Stimulated activated naive CD8-positive, alpha-beta T cell treated with anti-CD3 and anti-CD28 coated beads, Interleukin-15, amount 100 ng/mL, for 72 hours (primary cell): ENCODE measurements around the gene WDFY3.

Experiments used
- ATAC-seq: fragments of 150-1000 bp; cut with Tn5 transposase; 2 replicates; pipeline ENCODE4 v1.10.0; 2021; ENCODE audit warnings: mild to moderate bottlenecking, moderate library complexity
- DNase-seq, 2 donors: peaks; one replicate each; pipeline ENCODE4 v3.0.0; 2021 to 2022
- H3K27ac Mint-ChIP-seq, 2 donors: one replicate each; pipeline ENCODE4 v1.8.0; 2022; ENCODE audit warnings: mild to moderate bottlenecking in 2 of 2, mixed read lengths in 2 of 2, moderate library complexity in 2 of 2
- H3K27me3 Mint-ChIP-seq: one replicate; pipeline ENCODE4 v1.8.0; 2022; ENCODE audit warnings: mixed read lengths
- H3K4me1 Mint-ChIP-seq: one replicate; pipeline ENCODE4 v1.8.0; 2022; ENCODE audit warnings: mild to moderate bottlenecking, mixed read lengths
- H3K4me3 Mint-ChIP-seq, 2 donors: one replicate each; pipeline ENCODE4 v1.8.0; 2022; ENCODE audit warnings: mild to moderate bottlenecking in 2 of 2, mixed read lengths in 2 of 2, moderate library complexity in 1 of 2
- H3K9me3 Mint-ChIP-seq, 2 donors: one replicate each; pipeline ENCODE4 v1.8.0; 2022; ENCODE audit warnings: mixed read lengths in 2 of 2

Gene WDFY3

GRCh38 chr4:84966382-84967242, at the start of gene WDFY3:
WDFY3 (minus strand) TSS chr4:84966690; CDS start chr4:84860591, 106,099 bp downstream.
- Mint-ChIP-seq H3K27me3 (peaks cover 54% of the 10 kb centered on the region), H3K4me3 (peak within 1 kb of the TSS; percentile 93 to 95), H3K27ac (peak within 1 kb of the TSS in 1 of 2 donors; percentile 86), H3K9me3 (no peaks in the 10 kb centered on the region), H3K4me1 (peaks cover 12% of the 10 kb centered on the region)
- DNase-seq (peak in 1 of 2 donors; percentile 16), ATAC-seq (peak; percentile 59)

GRCh38 chr4:85005865-85006377, 39.4 kb upstream of the WDFY3 start:
- Mint-ChIP-seq H3K4me3 (no peak overlapping the region), H3K9me3 (no peaks in the 10 kb centered on the region), H3K4me1 (no peaks in the 10 kb centered on the region), H3K27ac (no peak overlapping the region), H3K27me3 (no peaks in the 10 kb centered on the region)
- ATAC-seq (no peak), DNase-seq (no peak)

- no peaks in the 10 kb centered on the region for H3K27me3 Mint-ChIP-seq
- no peak for DNase-seq
- H3K27ac Mint-ChIP-seq = no peak overlapping the region
- ATAC-seq = no peak
- no peaks in the 10 kb centered on the region for H3K9me3 Mint-ChIP-seq
- no peaks in the 10 kb centered on the region for H3K4me1 Mint-ChIP-seq
- H3K4me3 Mint-ChIP-seq = no peak overlapping the region
These were observed 33.9 kb upstream of the WDFY3 start for GRCh38 chr4:85000343-85000742.

- no peaks in the 10 kb centered on the region for H3K4me1 Mint-ChIP-seq
- H3K4me3 Mint-ChIP-seq = no peak overlapping the region
- H3K27me3 Mint-ChIP-seq = no peaks in the 10 kb centered on the region
- no peak overlapping the region for H3K27ac Mint-ChIP-seq
- ATAC-seq (no peak), DNase-seq (no peak)
- H3K9me3 Mint-ChIP-seq = no peaks in the 10 kb centered on the region
These were observed 28.9 kb upstream of the WDFY3 start for GRCh38 chr4:84995386-84995785.

- H3K4me1 Mint-ChIP-seq = no peaks in the 10 kb centered on the region
- no peak overlapping the region for H3K4me3 Mint-ChIP-seq
- H3K27me3 Mint-ChIP-seq = no peaks in the 10 kb centered on the region
- H3K9me3 Mint-ChIP-seq = no peaks in the 10 kb centered on the region
- DNase-seq (no peak), ATAC-seq (no peak)
- H3K27ac Mint-ChIP-seq = no peak overlapping the region
These were observed 27.8 kb upstream of the WDFY3 start for GRCh38 chr4:84994280-84994679.

- no peak overlapping the region for H3K4me3 Mint-ChIP-seq
- no peaks in the 10 kb centered on the region for H3K27me3 Mint-ChIP-seq
- DNase-seq (no peak), ATAC-seq (no peak)
- H3K9me3 Mint-ChIP-seq = peaks cover 0 to 9% of the 10 kb centered on the region in 2 donors
- H3K27ac Mint-ChIP-seq = no peak overlapping the region
- no peaks in the 10 kb centered on the region for H3K4me1 Mint-ChIP-seq
These were observed 19.5 kb upstream of the WDFY3 start for GRCh38 chr4:84985952-84986351.

- DNase-seq (no peak), ATAC-seq (no peak)
- H3K9me3 Mint-ChIP-seq = no peaks in the 10 kb centered on the region
- no peaks in the 10 kb centered on the region for H3K27me3 Mint-ChIP-seq
- no peak overlapping the region for H3K27ac Mint-ChIP-seq
- H3K4me1 Mint-ChIP-seq = no peaks in the 10 kb centered on the region
- H3K4me3 Mint-ChIP-seq = no peak overlapping the region
These were observed 10.9 kb upstream of the WDFY3 start for GRCh38 chr4:84977396-84977795.

- Mint-ChIP-seq H3K9me3 (no peaks in the 10 kb centered on the region), H3K27me3 (peaks cover 6% of the 10 kb centered on the region), H3K4me1 (no peaks in the 10 kb centered on the region), H3K27ac (no peak overlapping the region), H3K4me3 (no peak overlapping the region)
- no peak for ATAC-seq
- no peak for DNase-seq
These were observed 7.4 kb upstream of the WDFY3 start for GRCh38 chr4:84973856-84974255.

GRCh38 chr4:84971319-84971932, 4.9 kb upstream of the WDFY3 start:
- Mint-ChIP-seq H3K4me3 (no peak overlapping the region), H3K27ac (no peak overlapping the region), H3K27me3 (peaks cover 22% of the 10 kb centered on the region), H3K4me1 (peaks cover 10% of the 10 kb centered on the region), H3K9me3 (no peaks in the 10 kb centered on the region)
- DNase-seq = no peak
- ATAC-seq = peak; percentile 50

- no peak overlapping the region for H3K4me3 Mint-ChIP-seq
- peaks cover 42% of the 10 kb centered on the region for H3K27me3 Mint-ChIP-seq
- ATAC-seq (no peak), DNase-seq (no peak)
- H3K4me1 Mint-ChIP-seq = peaks cover 12% of the 10 kb centered on the region
- no peaks in the 10 kb centered on the region for H3K9me3 Mint-ChIP-seq
- no peak overlapping the region for H3K27ac Mint-ChIP-seq
These were observed 2.4 kb upstream of the WDFY3 start for GRCh38 chr4:84968925-84969324.

GRCh38 chr4:84967243-84967690, 777 bp upstream of the WDFY3 start:
- Mint-ChIP-seq H3K9me3 (no peaks in the 10 kb centered on the region), H3K4me1 (peaks cover 12% of the 10 kb centered on the region), H3K27me3 (peaks cover 54% of the 10 kb centered on the region), H3K27ac (peak overlapping the region in 1 of 2 donors; percentile 8), H3K4me3 (peak overlapping the region; percentile 93 to 95)
- ATAC-seq = no peak
- DNase-seq = no peak

GRCh38 chr4:84965553-84966381, 723 bp downstream of the WDFY3 start:
- DNase-seq = no peak
- peak; percentile 71 for ATAC-seq
- Mint-ChIP-seq H3K4me1 (peaks cover 12% of the 10 kb centered on the region), H3K9me3 (no peaks in the 10 kb centered on the region), H3K4me3 (peak overlapping the region; percentile 48 to 54), H3K27me3 (peaks cover 54% of the 10 kb centered on the region), H3K27ac (no peak overlapping the region)

- ATAC-seq (no peak), DNase-seq (no peak)
- H3K27me3 Mint-ChIP-seq = peaks cover 54% of the 10 kb centered on the region
- no peak overlapping the region for H3K27ac Mint-ChIP-seq
- H3K4me1 Mint-ChIP-seq = peaks cover 12% of the 10 kb centered on the region
- H3K9me3 Mint-ChIP-seq = no peaks in the 10 kb centered on the region
- H3K4me3 Mint-ChIP-seq = peak overlapping the region; percentile 48 to 54
These were observed 1.4 kb downstream of the WDFY3 start for GRCh38 chr4:84964995-84965552.

GRCh38 chr4:84962102-84962501, 4.4 kb downstream of the WDFY3 start:
- ATAC-seq = no peak
- H3K4me1 Mint-ChIP-seq = peaks cover 9% of the 10 kb centered on the region
- no peak for DNase-seq
- H3K9me3 Mint-ChIP-seq = no peaks in the 10 kb centered on the region
- no peak overlapping the region for H3K4me3 Mint-ChIP-seq
- H3K27me3 Mint-ChIP-seq = peaks cover 39% of the 10 kb centered on the region
- no peak overlapping the region for H3K27ac Mint-ChIP-seq

GRCh38 chr4:84958434-84958833, 8.1 kb downstream of the WDFY3 start:
- H3K9me3 Mint-ChIP-seq = no peaks in the 10 kb centered on the region
- no peak overlapping the region for H3K27ac Mint-ChIP-seq
- ATAC-seq = no peak
- DNase-seq = no peak
- H3K4me1 Mint-ChIP-seq = no peaks in the 10 kb centered on the region
- no peak overlapping the region for H3K4me3 Mint-ChIP-seq
- peaks cover 10% of the 10 kb centered on the region for H3K27me3 Mint-ChIP-seq
